Non-pigmented ciliary epithelial cell (primary cell): Measurements from ENCODE around the gene CGB3.
"Not testable (repeated sequence)": the region's sequence is repeated elsewhere in the genome, so short reads cannot be mapped to it uniquely, and the experiment has no call there.

Source experiments
- DNase-seq: peaks from one replicate; pipeline ENCODE4 v3.0.0-alpha.2; 2010; ENCODE audit warnings: low read depth

CGB3 gene

GRCh38 chr19:49042177-49042576, 18.0 kb upstream of the CGB3 start:
- no peak for DNase-seq

- DNase-seq, result not testable (repeated sequence)
Measured at GRCh38 chr19:49039736-49040135, 15.6 kb upstream of the CGB3 start.

DNA sequence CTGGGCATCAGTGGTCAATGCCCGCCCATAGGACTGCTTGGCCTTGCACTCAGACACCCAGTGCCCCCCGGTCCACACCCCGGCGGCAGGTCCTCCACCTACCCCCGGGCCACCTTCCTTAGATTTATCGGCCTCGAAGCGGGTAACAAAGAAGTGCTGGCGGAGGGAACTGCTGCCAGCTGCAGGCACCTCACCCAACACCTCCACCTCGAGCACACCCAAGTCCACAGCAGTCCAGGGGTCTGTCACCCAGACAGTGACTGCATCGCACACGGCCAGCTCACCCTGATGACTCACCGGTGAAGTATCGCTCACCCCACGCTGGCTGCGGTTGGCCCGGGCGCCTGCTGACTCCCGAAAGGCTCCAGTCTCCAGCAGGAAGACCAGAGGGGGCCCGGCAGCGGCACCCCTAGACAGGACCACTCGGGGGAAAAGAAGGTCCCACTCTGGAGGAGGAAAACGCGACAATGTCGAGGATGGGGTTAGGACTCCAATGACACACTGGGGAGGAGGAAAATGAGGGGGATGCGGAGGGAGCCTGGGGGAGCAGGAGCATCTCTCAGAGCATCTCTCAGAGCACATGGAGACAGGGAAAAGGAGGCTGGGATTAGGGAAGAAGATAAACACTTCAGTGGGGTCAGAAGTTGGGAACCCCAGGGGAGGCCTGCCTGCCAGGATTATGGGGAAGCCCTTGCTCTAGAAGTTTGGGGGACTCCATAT, 14.6 kb upstream of the CGB3 start:
- not testable (repeated sequence) for DNase-seq

- not testable (repeated sequence) for DNase-seq
Measured at GRCh38 chr19:49038111-49038510, 14.0 kb upstream of the CGB3 start.

DNA sequence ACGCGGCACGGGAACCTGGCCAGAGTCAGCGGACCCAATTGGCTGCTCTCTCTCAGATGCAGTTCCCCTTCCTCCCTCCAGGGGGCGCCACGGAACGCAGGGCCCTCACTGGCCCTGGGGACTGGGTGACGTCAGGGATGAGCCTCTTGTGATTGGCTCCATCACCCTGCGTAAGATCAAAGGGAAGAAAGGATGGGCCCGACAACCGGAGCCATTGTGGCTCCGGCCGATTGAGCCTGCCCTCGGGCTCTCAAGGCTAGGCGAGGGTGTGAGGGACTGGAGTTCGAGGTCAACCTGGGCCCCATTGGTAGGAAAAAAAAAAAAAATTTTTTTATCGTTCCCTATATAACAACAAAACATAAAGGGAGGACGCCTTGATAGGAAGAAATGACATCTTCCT, 12.7 kb upstream of the CGB3 start, which contains the start of gene CGB1:
Gene CGB1 (minus strand): TSS at position 81 of the 400 bp plus-strand sequence. CDS start 184 bp downstream, outside the sequence.
- not testable (repeated sequence) for DNase-seq

GRCh38 chr19:49031642-49032301, 7.6 kb upstream of the CGB3 start, which contains the start of gene CGB2:
Gene CGB2 (plus strand): TSS chr19:49031890. CDS start chr19:49032096, 206 bp downstream.
- DNase-seq, result not testable (repeated sequence)

GRCh38 chr19:49030323-49030722, 6.2 kb upstream of the CGB3 start:
- DNase-seq, result not testable (repeated sequence)

GRCh38 chr19:49029749-49030148, 5.6 kb upstream of the CGB3 start:
- not testable (repeated sequence) for DNase-seq

DNA sequence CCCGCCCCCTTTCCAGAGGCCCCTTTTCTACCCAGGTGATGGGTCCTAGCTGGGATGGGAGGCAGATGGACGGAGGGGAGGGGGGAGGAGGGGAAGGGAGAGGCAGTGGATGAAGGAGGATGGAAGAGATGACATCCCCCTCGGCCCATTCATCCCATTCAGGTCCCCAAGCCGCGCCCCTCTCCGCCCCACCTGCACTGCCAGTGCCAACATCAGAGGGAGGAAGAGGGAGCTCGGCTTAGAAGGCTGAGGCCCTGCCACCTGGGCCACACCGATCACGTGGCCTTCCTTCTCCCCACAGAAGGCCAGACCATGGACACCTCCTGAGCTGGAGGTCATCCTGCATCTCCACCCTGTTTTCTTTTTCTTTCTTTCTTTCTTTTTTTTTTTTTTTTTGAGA, 4.6 kb upstream of the CGB3 start:
- not testable (repeated sequence) for DNase-seq

DNA sequence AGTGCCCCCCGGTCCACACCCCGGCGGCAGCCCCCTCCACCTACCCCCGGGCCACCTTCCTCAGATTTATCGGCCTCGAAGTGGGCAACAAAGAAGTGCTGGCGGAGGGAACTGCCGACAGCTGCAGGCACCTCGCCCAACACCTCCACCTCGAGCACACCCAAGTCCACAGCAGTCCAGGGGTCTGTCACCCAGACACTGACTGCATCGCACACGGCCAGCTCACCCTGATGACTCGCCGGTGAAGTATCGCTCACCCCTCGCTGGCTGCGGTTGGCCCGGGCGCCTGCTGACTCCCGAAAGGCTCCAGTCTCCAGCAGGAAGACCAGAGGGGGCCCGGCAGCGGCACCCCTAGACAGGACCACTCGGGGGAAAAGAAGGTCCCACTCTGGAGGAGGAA, 1.5 kb upstream of the CGB3 start:
- DNase-seq, result not testable (repeated sequence)

DNA sequence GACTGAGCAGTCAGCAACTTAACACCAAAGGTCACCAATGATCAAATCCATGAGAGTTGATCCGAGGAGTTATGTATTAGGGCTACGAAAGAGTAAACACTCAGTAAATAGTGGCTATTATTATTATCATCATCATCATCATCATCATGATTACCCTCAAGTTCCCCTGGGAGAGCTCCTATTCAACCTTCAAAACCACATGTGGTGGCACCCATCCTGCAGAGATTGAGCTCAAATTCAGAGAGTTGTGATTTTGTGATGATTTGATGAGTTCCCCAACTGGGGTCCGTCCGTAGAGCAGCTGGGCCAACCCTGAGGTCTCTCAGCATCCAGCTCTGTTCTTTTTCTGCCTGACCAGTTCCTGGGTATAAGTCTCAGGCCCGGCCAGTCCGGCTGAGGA, 955 bp upstream of the CGB3 start:
- DNase-seq, result not testable (repeated sequence)

DNA sequence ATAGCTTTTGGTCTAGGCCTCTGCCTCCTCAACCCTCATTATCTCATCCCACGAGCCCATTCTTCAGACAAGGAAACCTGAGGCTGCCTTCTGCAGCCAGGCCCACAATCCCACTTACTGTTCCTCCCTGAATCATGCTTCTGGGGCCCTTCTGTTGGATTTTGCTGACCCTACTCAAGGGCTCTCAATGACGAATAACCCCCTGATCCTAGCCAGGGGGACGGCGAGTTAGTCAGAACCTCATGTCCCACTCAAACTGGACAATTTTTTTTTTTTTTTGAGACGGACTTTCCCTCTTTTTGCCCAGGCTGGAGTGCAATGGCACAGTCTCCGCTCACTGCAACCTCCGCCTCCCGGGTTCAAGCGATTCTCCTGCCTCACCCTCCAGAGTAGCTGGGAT, 2.0 kb downstream of the CGB3 start:
- DNase-seq, result no peak

- DNase-seq, result no peak
Measured at GRCh38 chr19:49020931-49021895, 2.9 kb downstream of the CGB3 start.

DNA sequence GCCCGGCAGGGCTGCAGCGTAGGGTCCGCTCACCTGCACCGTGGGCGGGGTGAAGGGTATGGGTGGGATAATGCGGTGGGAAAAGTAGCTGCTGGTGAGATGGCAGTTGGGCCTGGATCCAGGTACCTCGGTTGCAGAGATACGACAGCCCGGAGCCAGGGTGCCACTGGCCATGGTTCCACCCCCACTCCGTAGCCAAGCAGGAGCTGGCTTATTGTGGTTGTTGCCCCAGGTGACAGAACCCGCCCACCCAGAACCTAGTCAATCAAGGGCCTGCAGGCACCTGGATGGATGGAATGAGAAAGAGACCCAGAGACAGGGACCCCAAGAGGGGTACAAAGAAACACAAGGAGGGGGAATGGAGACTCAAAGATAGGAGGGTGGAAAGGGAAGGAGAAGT, 3.8 kb downstream of the CGB3 start:
- no peak for DNase-seq

DNA sequence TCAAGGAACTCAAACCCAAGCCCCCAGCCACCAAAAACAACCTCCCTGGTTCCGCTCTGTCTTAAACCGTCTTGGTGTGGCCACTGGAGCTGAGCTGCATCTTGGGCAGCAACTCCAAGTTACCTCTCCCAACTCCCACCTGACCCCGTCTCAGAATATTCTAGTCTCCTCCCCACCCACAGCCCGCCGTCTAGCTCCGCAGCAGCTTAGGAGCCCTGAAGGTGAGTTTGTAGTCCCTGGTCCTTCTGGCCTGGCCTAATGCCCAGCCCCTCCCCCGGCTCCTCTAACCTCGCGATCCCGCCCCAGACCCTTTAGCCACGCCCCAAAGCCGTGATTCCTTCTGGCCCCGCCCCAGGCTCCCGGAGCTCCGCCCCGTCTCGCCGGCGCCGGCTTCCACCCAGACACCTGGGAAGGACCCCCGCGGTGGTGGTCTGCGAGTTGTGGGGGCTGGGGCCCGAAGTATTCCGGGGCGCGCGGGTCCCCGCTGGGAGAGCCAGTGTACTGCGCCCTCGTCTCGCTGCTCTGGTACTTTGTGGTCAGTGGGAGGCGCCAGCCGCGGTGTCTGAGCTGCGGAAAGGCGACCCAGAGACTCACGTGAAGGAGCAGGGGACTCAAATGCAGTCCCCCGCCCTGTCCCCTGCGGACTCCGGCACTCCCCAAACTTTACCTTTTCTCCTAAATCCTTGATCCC, 4.7 kb downstream of the CGB3 start:
- DNase-seq, result no peak

GRCh38 chr19:49018388-49019241, 5.5 kb downstream of the CGB3 start:
- not testable (repeated sequence) for DNase-seq

DNA sequence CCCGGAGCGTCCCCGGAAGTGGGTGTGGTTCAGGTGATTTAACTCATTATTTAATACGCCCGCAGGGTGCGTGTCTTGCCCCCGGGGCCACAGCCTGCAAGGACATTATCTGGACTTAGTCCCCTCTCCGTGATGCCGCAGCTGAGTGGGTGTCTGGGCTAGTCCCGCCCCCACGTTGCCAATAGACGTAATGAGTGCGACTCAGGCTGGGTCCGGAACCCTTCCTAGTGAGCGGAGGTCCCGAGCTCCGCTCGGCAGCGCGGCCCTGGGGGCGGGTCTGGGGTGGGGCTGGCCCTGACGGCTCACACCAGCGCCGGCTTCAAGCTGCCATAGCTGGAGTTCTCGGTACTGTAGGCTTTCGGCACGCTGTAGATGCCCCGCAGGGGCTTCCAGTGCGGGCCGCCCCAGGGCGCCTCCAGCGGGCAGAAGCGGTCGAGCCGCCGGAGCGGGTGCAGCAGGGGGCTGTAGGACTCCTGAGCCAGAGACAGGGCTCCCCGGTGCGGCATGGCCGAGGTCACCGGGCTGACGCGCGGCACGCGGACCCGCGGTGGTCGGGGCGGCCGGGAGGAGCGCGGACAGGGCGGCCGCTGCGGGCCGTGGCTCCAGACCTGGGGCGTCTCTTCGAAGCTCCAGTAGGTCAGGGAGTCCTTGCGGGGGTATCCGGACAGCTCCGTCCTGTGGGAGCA, 6.3 kb downstream of the CGB3 start:
- no peak for DNase-seq

DNA sequence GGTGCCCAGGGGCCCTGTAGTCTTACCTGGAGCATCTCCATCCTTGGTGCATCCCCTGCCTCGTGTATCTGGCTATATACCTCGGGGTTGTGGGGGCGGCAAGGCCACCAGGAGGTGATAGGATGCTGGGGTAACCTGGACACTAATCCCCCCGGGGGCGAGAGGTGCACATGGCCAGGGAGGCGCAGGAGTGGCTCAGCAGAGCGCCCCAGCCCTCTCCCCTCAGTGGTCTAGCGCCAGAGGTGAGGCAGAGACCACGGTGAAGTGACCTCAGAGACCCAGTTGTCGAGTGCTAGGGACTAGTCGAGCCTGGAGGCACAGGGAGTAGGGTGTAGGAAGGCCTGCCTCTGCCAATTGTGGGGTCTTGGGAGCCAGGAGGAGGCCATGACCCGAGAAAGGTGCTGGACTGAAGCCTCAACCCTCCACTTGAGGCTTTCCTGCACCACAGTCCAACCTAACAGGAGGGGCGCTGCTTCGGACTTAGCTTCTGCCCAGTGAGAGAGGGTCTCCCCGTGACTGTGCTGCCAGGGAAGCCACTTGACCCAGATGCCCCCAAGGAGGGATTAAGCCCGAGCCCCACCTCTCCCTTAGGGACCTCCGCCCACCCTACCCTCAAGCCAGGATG, 7.0 kb downstream of the CGB3 start, which contains the start of gene LHB:
Gene LHB (minus strand): TSS at position 51 of the 625 bp plus-strand sequence. CDS start 10 bp downstream, at position 41.
- DNase-seq, result no peak

DNA sequence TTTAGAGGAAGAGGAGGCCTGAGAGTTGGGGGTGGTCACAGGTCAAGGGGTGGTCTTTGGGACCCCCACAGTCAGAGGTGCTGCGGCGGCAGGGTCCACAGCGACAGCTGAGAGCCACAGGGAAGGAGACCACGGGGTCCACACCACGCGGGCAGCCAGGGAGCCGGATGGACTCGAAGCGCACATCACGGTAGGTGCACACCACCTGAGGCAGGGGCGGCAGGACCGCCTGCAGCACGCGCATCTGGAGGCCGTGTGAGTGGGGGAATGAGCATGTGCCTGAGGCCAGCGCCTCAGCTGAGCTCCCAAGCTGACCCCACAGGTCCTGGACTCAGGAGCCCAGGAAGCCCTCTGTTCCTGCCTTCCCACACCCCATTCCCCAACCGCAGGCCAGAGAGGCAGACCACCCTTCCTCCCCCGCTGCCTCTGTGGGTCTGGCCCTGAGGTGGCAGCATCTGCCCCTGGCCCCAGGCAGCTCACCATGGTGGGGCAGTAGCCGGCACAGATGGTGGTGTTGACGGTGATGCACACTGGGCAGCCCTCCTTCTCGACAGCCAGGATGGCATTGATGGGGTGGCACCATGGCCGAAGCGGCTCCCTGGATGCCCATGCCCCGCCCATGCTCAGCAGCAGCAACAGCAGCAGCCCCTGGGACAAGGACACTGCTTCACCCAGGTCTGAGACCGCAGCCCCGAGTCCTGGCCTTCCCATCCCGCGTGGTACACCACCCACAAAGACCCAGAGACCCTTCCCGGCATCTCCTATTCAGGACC, 7.9 kb downstream of the CGB3 start:
- DNase-seq, result no peak
